Measurements from ENCODE around the gene ROR1.

DNA sequence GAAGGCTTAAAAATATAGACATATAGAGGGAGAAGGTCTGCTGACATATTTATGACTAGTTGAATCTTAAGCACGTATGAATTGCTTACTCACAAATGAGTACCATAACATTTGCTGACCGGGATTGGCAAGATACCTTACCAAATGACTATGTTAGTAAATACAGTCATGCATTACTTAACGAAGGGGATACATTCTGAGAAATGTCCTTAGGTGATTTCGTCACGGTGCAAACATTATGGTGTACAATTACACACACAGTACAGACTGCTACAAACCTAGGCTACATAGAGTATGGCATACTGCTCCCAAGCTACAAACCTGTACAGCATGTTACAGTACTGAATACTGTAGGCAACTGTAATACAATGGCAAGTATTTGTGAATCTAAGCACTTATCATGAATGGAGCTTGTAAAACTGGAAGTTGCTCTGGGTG, 410.2 kb downstream of the ROR1 start:
- TF ChIP-seq ZNF561 (tag by site-specific recombination; IDR thresholded peaks at IDR 0.05; ENCODE audit: borderline replicate concordance) (no peak), ZNF335 (tag by site-specific recombination; conservative IDR thresholded peaks at IDR 0.05) (no peak), ZFP37 (tag by site-specific recombination; IDR thresholded peaks at IDR 0.05) (no peak), ZNF600 (tag by site-specific recombination; IDR thresholded peaks at IDR 0.05) (peak; percentile 92), HOXA7 (CRISPR knock-in tag; IDR thresholded peaks at IDR 0.05; ENCODE audit: borderline replicate concordance) (no peak)
- TF ChIP-seq, protein P1, sequence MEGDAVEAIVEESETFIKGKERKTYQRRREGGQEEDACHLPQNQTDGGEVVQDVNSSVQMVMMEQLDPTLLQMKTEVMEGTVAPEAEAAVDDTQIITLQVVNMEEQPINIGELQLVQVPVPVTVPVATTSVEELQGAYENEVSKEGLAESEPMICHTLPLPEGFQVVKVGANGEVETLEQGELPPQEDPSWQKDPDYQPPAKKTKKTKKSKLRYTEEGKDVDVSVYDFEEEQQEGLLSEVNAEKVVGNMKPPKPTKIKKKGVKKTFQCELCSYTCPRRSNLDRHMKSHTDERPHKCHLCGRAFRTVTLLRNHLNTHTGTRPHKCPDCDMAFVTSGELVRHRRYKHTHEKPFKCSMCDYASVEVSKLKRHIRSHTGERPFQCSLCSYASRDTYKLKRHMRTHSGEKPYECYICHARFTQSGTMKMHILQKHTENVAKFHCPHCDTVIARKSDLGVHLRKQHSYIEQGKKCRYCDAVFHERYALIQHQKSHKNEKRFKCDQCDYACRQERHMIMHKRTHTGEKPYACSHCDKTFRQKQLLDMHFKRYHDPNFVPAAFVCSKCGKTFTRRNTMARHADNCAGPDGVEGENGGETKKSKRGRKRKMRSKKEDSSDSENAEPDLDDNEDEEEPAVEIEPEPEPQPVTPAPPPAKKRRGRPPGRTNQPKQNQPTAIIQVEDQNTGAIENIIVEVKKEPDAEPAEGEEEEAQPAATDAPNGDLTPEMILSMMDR (tag by site-specific recombination; IDR thresholded peaks at IDR 0.05): no peak

Data from HEK293 (cell line).